Embryonic facial prominence (tissue), 1 donor: Measurements from ENCODE around the gene MPPED1.

ENCODE experiments used
- DNase-seq: peaks from one replicate; pipeline ENCODE4 v3.0.0-alpha.2; 2016; ENCODE audit errors: extremely low spot score

MPPED1 gene

DNA sequence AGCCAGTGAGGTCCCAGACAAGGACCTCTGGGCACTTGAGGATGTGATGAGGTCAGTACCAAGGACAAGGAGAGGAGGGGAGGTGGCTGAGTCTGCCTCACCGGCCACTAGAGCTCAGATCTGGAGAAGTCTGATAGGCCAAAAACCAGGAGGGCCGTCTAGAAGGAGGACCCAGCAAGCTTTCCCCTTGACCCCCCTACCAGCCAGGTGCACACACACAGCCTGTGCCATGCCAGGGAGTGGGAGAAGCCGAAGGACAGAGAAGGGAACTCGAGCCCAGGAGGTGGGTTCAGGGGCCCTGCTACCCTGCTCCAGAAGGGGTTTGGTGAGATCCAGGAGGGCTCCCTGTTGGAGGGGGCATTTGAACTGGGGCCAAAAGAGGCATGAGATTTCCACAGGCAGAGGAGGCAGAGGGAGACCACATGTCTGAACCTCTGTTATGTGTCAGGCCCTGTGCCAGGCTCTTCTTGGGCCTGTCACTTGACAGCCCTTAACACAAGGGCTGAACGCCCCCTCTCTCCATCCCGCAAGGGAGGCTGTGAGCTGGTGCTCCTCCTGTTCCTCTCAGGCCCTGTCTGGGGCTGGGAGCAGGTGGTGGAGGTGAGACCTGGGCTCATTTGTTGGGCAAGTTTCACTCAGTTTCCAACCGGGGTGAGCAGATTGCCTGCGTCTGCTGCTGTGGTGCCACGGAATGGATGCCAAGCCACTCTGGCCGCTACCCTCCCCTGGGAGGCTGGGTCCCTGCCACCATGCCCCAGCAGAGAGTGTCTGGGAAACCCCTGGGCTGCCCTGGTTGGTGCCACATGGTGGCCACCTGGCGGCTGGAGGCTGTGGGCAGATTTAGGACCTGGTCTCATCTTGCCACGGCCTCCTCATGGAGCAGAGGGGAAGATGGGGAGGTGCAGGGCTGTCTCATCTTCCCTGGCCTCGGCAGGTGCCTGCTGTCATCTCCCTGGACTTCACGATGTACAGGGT lies 65.2 kb downstream of the MPPED1 start:
- no peak for DNase-seq

DNA sequence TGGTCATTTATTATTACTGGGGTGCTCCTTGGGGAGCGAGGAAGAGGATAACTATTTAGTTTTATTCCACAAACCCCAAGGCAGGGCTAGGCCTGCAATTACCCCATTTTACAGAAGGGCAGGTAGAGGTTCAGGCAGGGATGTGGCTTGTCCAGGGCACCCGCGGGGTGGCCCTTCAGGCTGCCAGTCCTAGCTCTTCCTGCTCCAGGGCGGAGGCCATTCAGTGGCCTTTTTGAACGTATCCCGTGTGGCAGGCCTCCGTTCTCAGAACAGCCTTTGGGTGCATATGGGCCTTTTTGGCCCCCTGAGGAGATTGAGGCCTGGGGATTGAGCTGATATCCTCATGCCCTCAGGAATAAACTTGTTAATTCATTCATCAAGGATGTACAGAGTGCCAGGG lies 66.2 kb downstream of the MPPED1 start:
- DNase-seq = no peak

- DNase-seq = no peak
Observed at GRCh38 chr22:43478621-43479300, 66.9 kb downstream of the MPPED1 start.

- DNase-seq = no peak
Observed at GRCh38 chr22:43479301-43479950, 67.6 kb downstream of the MPPED1 start.

GRCh38 chr22:43479962-43480361 lies 68.1 kb downstream of the MPPED1 start:
- no peak for DNase-seq

DNA sequence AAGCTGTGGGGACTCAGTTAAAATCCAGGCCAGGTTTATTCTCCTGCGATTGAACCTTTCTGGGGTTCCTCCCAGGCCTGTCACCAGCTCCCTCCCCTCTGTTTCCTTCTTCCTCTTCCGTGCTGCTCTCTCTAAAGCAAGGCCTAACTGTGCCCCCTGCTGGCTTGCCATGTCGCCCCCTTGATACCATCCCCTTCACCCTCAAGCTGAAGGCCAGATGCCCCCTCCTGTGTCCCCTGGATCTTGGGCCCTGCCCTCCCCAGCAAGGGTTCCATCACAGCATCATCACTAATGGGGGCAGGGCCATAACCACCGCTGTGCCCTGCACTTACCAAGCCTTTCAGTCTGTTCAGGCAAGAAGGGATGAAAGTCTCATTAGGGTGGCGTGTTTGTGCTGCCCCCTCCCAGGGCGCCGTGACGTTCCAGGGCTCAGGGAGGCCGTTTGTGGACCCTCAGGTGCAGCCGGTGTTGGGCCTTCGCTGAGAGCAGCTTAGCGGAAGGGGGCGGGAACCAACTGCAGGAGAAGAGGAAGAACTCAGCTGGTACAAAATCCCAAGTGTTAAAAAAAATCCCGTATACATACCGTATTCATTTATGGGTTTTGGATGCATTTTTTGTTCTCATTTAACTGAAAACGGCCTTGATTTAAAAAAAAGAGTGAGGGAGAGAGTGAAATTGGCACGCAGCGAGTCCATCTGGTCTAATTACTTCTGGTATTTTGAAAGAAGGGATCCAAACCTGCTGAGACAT lies 69.9 kb downstream of the MPPED1 start:
- no peak for DNase-seq

GRCh38 chr22:43482318-43482625 lies 70.5 kb downstream of the MPPED1 start:
- no peak for DNase-seq

GRCh38 chr22:43483266-43483665 lies 71.5 kb downstream of the MPPED1 start:
- DNase-seq = no peak

- DNase-seq = no peak
Observed at GRCh38 chr22:43483669-43484068, 71.9 kb downstream of the MPPED1 start.

DNA sequence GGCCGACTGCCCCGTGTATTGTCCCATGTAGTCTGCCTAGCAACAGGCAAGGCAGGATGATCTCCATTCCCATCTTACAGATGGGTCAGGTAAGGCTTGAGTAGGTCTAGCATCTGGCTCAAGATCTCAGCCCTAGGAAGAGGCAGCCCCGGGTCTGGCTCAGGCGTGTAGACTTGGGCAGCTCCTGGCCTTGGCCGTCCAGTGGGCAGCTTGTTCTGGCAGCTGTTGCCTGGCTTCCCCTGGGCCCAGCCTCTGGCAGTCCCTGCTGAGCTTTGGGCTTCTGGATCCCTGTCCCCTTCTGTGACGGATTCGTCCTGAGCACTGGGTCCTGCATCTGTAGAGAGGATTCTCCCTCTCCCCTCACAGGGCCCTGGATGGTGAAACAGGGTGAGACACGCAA lies 72.4 kb downstream of the MPPED1 start:
- no peak for DNase-seq

DNA sequence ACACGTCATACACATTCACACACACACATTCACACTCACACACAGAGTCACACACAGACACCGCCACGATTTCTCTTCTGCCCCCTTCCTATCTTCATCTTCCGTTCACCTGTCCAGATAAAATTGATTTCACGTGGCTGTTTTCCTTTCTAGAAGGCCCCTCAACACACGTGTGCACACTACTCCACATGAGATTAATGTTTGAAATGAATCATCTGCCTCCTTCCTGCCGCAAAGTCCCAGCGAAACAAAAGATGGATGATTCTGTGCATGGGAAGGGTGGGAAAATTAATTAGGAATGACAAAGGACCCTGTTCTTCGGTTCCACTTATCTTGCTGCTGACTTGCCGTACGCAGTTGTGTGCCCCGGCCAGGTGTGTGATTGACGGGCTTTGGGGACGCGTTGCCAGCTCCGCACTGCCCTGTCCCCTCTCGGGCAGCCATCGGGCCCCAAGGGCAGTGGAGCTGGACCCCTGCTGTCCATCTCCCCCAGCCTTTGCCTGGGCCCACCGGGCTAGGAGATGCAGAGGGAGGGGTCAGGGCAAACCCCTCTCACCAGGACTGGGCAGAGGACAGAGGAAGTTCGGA lies 73.8 kb downstream of the MPPED1 start:
- DNase-seq = no peak

- DNase-seq = no peak
Observed at GRCh38 chr22:43487311-43488030, 75.7 kb downstream of the MPPED1 start.

- DNase-seq = peak; percentile 20
Observed at GRCh38 chr22:43488031-43488866, 76.4 kb downstream of the MPPED1 start.

DNA sequence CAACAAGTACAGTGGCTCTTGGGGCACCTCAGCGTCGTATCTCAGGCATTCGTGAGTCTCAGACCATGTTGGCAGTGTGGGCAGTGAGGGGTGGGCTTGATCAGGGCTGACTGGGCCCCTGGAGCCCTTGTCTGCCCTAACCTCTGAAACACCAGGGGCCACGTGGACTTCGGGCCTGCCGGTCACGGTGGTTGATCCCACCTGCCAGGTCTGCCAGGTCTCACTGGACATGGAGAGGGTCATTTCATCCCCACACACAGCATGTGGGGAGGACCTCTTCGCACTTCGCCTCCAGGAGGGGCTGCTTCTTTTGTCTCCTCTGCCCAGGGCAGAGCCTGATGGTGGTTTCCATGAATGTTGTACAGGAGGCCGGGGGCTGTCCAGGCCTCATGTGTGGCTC lies 77.1 kb downstream of the MPPED1 start:
- no peak for DNase-seq

DNA sequence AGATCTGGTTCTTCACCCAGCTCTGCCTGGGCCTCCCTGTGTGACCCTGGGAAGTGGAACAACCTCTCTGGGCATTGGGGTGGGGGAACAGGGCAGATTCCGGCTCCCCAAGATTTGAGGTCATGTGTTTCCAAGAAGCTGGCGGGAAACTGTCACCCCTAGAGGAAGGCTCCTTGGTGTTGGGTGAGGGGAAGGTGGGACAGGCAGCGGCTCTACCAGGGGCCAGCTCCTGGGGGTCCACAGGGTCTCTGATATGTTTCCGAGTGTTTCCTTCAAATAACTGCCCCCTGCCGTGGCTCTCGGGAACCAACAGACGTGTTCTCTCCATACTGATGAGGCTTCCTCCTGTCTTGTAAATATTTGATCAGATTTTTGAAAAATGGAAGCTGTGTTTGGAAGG lies 78.5 kb downstream of the MPPED1 start:
- DNase-seq = no peak

GRCh38 chr22:43491177-43491576 lies 79.4 kb downstream of the MPPED1 start:
- no peak for DNase-seq

GRCh38 chr22:43491737-43492136 lies 79.9 kb downstream of the MPPED1 start:
- DNase-seq = no peak

GRCh38 chr22:43493297-43493696 lies 81.5 kb downstream of the MPPED1 start:
- DNase-seq = no peak

GRCh38 chr22:43497956-43498855 lies 86.4 kb downstream of the MPPED1 start:
- no peak for DNase-seq
